K562 (cell line): ENCODE data around the gene WFIKKN2. TPM values are rescaled to one million over a fixed set of nuclear protein-coding genes. Genes with fewer than 3 reads are reported as not detected.

Experiments
- ATAC-seq: fragments of 200-7000 bp; cut with Tn5 transposase; 3 replicates; pipeline ENCODE4 v1.9.1; 2020; ENCODE audit warnings: moderate library complexity
- BruUV-seq: library from RNA; stranded (reverse); fragments of 400-500 nt; replicated peaks from 2 replicates; lab custom pipeline; 2021; lab: Mats Ljungman, UMichigan
- CTCF ChIA-PET: fragments of 300-600 bp; formaldehyde crosslinking; extraction: SDS; loops from one replicate; lab custom pipeline; 2021; ENCODE audit warnings: low intra/inter-chr PET ratio; lab: Yijun Ruan, JAX
- POLR2A ChIA-PET: fragments of 300-600, 350-650 bp; sonication (Branson Sonifier 250); formaldehyde crosslinking; extraction: SDS; loops from one replicate; lab custom pipeline; 2021; ENCODE audit warnings: antibody characterized with exemption, inconsistent platforms; lab: Yijun Ruan, JAX
- DNase-seq, 4 experiments: peaks; one replicate each; pipeline versions ENCODE4 v3.0.0 to v3.0.0-alpha.2; 2011 to 2018; ENCODE audit warnings: low spot score in 3 of 4, mixed read lengths in 3 of 4; ENCODE audit errors: extremely low read depth in 1 of 4
- FAIRE-seq: peaks from 2 replicates; lab custom pipeline; 2011; peaks lifted over from hg19 to GRCh38; lab: Jason Lieb, UNC
- H2AFZ ChIP-seq: 2 replicates; pipeline ENCODE4 v1.6.0; 2011; ENCODE audit warnings: low read depth, low read length, control low read depth, inconsistent platforms
- H3K27ac ChIP-seq: fragments of 200-600 bp; 3 replicates; pipeline ENCODE4 v1.8.0; 2011; ENCODE audit warnings: low read depth, mild to moderate bottlenecking, control low read depth, inconsistent platforms, low read length, moderate library complexity, mixed read lengths; ENCODE audit errors: extremely low read depth
- H3K27me3 ChIP-seq, 2 experiments: fragments of 300-600 bp in 1 of 2; 2 replicates in 1 of 2; 3 replicates in 1 of 2; pipeline versions ENCODE4 v1.6.0 to v1.8.0; 2011; ENCODE audit warnings: inconsistent platforms in 2 of 2, low read length in 2 of 2, mild to moderate bottlenecking in 1 of 2, mixed read lengths in 1 of 2, moderate library complexity in 1 of 2; ENCODE audit not compliant: control insufficient read depth in 2 of 2, insufficient read depth in 2 of 2
- H3K36me3 ChIP-seq: fragments of 300-600 bp; 3 replicates; pipeline ENCODE4 v1.8.0; 2011; ENCODE audit warnings: mild to moderate bottlenecking, low read length, inconsistent platforms; ENCODE audit not compliant: control insufficient read depth, insufficient read depth
- H3K4me1 ChIP-seq, 2 experiments: fragments of 200-600 bp in 1 of 2; replicated peaks in 1 of 2; 2 replicates in 1 of 2; 3 replicates in 1 of 2; pipeline versions ENCODE4 v1.5.1 to v1.8.0; 2011; ENCODE audit warnings: inconsistent platforms in 2 of 2, low read length in 2 of 2, mild to moderate bottlenecking in 1 of 2, mixed read lengths in 1 of 2, moderate library complexity in 1 of 2; ENCODE audit not compliant: control insufficient read depth in 2 of 2, insufficient read depth in 2 of 2
- H3K4me2 ChIP-seq: 2 replicates; pipeline ENCODE4 v1.6.1; 2011; ENCODE audit warnings: low read length, control low read depth, inconsistent platforms, mixed read lengths; ENCODE audit not compliant: insufficient read depth
- H3K4me3 ChIP-seq: fragments of 200-600 bp; sonication (generic), shearing (Covaris generic); 2 replicates; pipeline ENCODE4 v1.5.1; 2016; ENCODE audit warnings: control low read depth, inconsistent platforms
- H3K79me2 ChIP-seq: fragments of 200-600 bp; 3 replicates; pipeline ENCODE4 v1.8.0; 2011; ENCODE audit warnings: low read length, inconsistent platforms; ENCODE audit not compliant: control insufficient read depth, insufficient read depth
- H3K9ac ChIP-seq, 2 experiments: 2 replicates each; pipeline versions ENCODE4 v1.6.0 to v1.6.1; 2011; ENCODE audit warnings: low read depth in 2 of 2, low read length in 2 of 2, control low read depth in 1 of 2, inconsistent platforms in 1 of 2, mild to moderate bottlenecking in 1 of 2, mixed read lengths in 1 of 2; ENCODE audit not compliant: insufficient read depth in 1 of 2
- H3K9me1 ChIP-seq: one replicate; pipeline ENCODE4 v1.6.0; 2011; ENCODE audit warnings: inconsistent platforms, mild to moderate bottlenecking, low read length, moderate library complexity; ENCODE audit not compliant: control insufficient read depth, insufficient read depth
- H3K9me3 ChIP-seq: replicated peaks from 2 replicates; pipeline ENCODE4 v1.5.1; 2011; ENCODE audit warnings: low read depth, low read length, inconsistent platforms; ENCODE audit not compliant: control insufficient read depth, insufficient read depth
- H4K20me1 ChIP-seq: replicated peaks from 2 replicates; pipeline ENCODE4 v1.6.1; 2011; ENCODE audit warnings: low read length, inconsistent platforms, mixed read lengths; ENCODE audit not compliant: control insufficient read depth, insufficient read depth
- BCL6 ChIP-seq: fragments of 250-450 bp; sonication (Bioruptor Pico); IDR thresholded peaks from 2 replicates; pipeline ENCODE4 v1.4.0; 2020
- BDP1 ChIP-seq: IDR thresholded peaks from 3 replicates; pipeline ENCODE4 v1.6.1; 2011; ENCODE audit not compliant: insufficient read length, insufficient read depth
- CEBPG ChIP-seq, 3 experiments: fragments of 200-800 bp in 1 of 3; sonication (Bioruptor generic) in 1 of 3; sonication (generic) in 1 of 3; formaldehyde crosslinking in 1 of 3; IDR thresholded peaks in 2 of 3; conservative IDR thresholded peaks in 1 of 3; 2 replicates each; pipeline versions ENCODE4 v1.6.1 to v1.8.0; 2016 to 2022; ENCODE audit warnings: missing compliant biosample characterization in 2 of 3, missing genetic modification characterization in 2 of 3, mild to moderate bottlenecking in 1 of 3, missing genetic modification reagents in 1 of 3
- NKRF ChIP-seq: fragments of 450-650 bp; IDR thresholded peaks from 2 replicates; pipeline ENCODE4 v1.6.1; 2016; ENCODE audit warnings: borderline replicate concordance
- POLR2AphosphoS5 ChIP-seq: IDR thresholded peaks from 2 replicates; pipeline ENCODE4 v1.6.1; 2011; ENCODE audit warnings: mild to moderate bottlenecking, low read depth, low read length, moderate library complexity; ENCODE audit not compliant: control insufficient read depth, insufficient read depth
- SIN3B ChIP-seq: fragments of 450-650 bp; IDR thresholded peaks from 2 replicates; pipeline ENCODE4 v1.6.1; 2017; ENCODE audit warnings: low read depth, mild to moderate bottlenecking, moderate library complexity
- ZNF408 ChIP-seq: fragments of 250-450 bp; sonication (Bioruptor Pico); IDR thresholded peaks from 2 replicates; pipeline ENCODE4 v1.4.0; 2020; ENCODE audit warnings: low read depth, mild to moderate bottlenecking, moderate library complexity
- ZNF586 ChIP-seq: fragments of 450-650 bp; formaldehyde crosslinking; conservative IDR thresholded peaks from 2 replicates; pipeline ENCODE4 v1.4.0; 2020; ENCODE audit warnings: mild to moderate bottlenecking, moderate library complexity
- ZNF79 ChIP-seq: fragments of 250-450 bp; sonication (Bioruptor Pico); IDR thresholded peaks from 2 replicates; pipeline ENCODE4 v1.4.0; 2020; ENCODE audit warnings: low read depth, mild to moderate bottlenecking, moderate library complexity
- WGBS: fragments of 100-300 bp; shearing (Covaris generic); methylation state at CpG from one replicate; pipeline ENCODE4 v1.1.6; 2016; ENCODE audit warnings: low coverage, mixed read lengths; ENCODE audit not compliant: insufficient coverage; ENCODE audit errors: missing lambda C conversion rate; 5-methylcytosine and 5-hydroxymethylcytosine counted together
- in situ Hi-C: fragments of 300-500 bp; cut with MboI; formaldehyde crosslinking; loops from 4 replicates; pipeline ENCODE4 v1.15.0; 2018; ENCODE audit warnings: inconsistent platforms, mixed read lengths
- intact Hi-C: fragments of 100-400 bp; cut with micrococcal nuclease; formaldehyde crosslinking; loops from 2 replicates; pipeline ENCODE4 v1.14.2; 2022
- polyA plus RNA-seq, 8 experiments: library from polyadenylated mRNA; depleted of rRNA in 4 of 8; stranded (reverse) in 5 of 8; unstranded in 3 of 8; fragments of >200 nt; fragmentation: Nextera tagmentation in 2 of 8; fragmentation: Illumina TruSeq in 1 of 8; extraction: Ambion mirVana in 2 of 8; extraction: Trizol in 1 of 8; gene quantifications; 2 replicates each; pipeline versions ENCODE4 v1.2.1 to v1.2.3, GENCODE V29; 2011 to 2014; ENCODE audit warnings: inconsistent platforms in 1 of 8, missing spikeins in 1 of 8
- total RNA-seq, 7 experiments: library from RNA; depleted of rRNA in 6 of 7; stranded (reverse); fragments of >200 nt in 6 of 7; fragmentation: Illumina TruSeq in 2 of 7; extraction: Trizol in 2 of 7; gene quantifications; 2 replicates each; pipeline versions ENCODE4 v1.2.1 to v1.2.3, GENCODE V29; 2011 to 2021; ENCODE audit warnings: low replicate concordance in 1 of 7

The WFIKKN2 gene
- total and polyA plus RNA-seq, 9 of the 15 experiments (the other 6 are each of a cell fraction or from before 2014, with no cell fraction given), result 0.07 TPM; not detected in 8

- no peak for TF ChIP-seq CEBPG (CRISPR knock-in tag; IDR thresholded peaks at IDR 0.05)
- no peak for TF ChIP-seq CEBPG (tag; conservative IDR thresholded peaks at IDR 0.05 in 1 of 2, IDR thresholded peaks at IDR 0.05 in 1 of 2)
- no peak for TF ChIP-seq ZNF408
- no peak for TF ChIP-seq BCL6 (CRISPR knock-in tag)
- no peak for TF ChIP-seq BDP1
These were observed 35.8 kb upstream of the WFIKKN2 start (continued) for GRCh38 chr17:50799582-50799981.

DNA sequence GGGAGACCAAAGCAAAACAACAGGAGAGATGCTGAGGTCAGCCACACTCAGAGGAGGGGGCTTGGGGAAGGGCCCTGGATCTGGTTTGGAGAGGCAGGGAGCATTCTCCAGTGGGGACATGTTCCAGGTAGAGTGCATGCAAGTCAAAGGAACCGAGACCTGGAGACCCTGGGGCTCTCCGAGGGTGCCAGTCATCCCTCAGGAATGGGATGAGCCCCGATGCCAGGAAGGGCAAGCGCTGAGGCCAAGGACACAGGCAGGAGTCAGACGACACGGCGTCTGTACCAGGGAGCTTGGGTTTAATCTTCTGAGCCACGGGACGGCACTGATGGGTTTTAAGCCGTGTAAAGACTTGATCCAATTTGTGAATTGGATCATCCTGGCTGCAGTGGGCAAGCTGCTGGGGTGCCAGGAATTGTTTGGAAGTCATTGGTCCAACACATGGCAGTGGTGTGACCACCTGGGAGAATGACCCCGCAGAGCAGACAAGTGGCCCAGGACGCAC lies 35.1 kb upstream of the WFIKKN2 start:
- no peaks in the 10 kb centered on the region for H3K9me3 ChIP-seq
- peaks cover 0 to 9% of the 10 kb centered on the region in 2 experiments; a peak in 2 of 5 replicates for H3K27me3 ChIP-seq
- H2AFZ ChIP-seq, result no peak overlapping the region
- H3K36me3 ChIP-seq, result no peaks in the 10 kb centered on the region
- H3K9ac ChIP-seq, result peak overlapping the region in 1 of 2 experiments; percentile 22; a peak in 1 of 4 replicates
- no peaks in the 10 kb centered on the region for H4K20me1 ChIP-seq
- intact Hi-C loops (no loop called here), in situ Hi-C loops (no loop called here)
- POLR2A ChIA-PET, result interaction anchor here (0.6 to 1.0 kb wide), 2 partner anchors 9 to 149 kb away, joined by 3 to 5 read pairs; no protein-coding TSS in a partner anchor
- ATAC-seq, result no peak
- WGBS, result 12% methylated on average over 12 of the region's 12 CpGs
- no peaks in the 10 kb centered on the region for H3K9me1 ChIP-seq
- FAIRE-seq, result no peak
- CTCF ChIA-PET, result no interaction called here
- no peak overlapping the region for H3K4me2 ChIP-seq
- DNase-seq, result no peak
- no peak overlapping the region for H3K27ac ChIP-seq
- no TSS peak for BruUV-seq
- H3K4me3 ChIP-seq, result no peak overlapping the region
- H3K4me1 ChIP-seq, result peaks cover 0 to 6% of the 10 kb centered on the region in 2 experiments; a peak in 1 of 5 replicates
- TF ChIP-seq NKRF, result no peak
- no peak for TF ChIP-seq ZNF79 (CRISPR knock-in tag)
- no peak for TF ChIP-seq SIN3B
- no peak for TF ChIP-seq ZNF586 (CRISPR knock-in tag)
- no peak for TF ChIP-seq POLR2AphosphoS5
- H3K79me2 ChIP-seq, result no peaks in the 10 kb centered on the region
